GM20000 (cell line): ENCODE measurements around the gene RAB19.
"Not testable (repeated sequence)": the region's sequence is repeated elsewhere in the genome, so short reads cannot be mapped to it uniquely, and the experiment has no call there.

Source experiments
- DNase-seq: peaks from one replicate; pipeline ENCODE4 v3.0.0; 2012; ENCODE audit warnings: low spot score
- CTCF ChIP-seq: IDR thresholded peaks from 2 replicates; pipeline ENCODE4 v1.5.1; 2012; ENCODE audit warnings: mild to moderate bottlenecking, control low read depth; ENCODE audit errors: extremely low read depth, missing control alignments

The RAB19 gene

DNA sequence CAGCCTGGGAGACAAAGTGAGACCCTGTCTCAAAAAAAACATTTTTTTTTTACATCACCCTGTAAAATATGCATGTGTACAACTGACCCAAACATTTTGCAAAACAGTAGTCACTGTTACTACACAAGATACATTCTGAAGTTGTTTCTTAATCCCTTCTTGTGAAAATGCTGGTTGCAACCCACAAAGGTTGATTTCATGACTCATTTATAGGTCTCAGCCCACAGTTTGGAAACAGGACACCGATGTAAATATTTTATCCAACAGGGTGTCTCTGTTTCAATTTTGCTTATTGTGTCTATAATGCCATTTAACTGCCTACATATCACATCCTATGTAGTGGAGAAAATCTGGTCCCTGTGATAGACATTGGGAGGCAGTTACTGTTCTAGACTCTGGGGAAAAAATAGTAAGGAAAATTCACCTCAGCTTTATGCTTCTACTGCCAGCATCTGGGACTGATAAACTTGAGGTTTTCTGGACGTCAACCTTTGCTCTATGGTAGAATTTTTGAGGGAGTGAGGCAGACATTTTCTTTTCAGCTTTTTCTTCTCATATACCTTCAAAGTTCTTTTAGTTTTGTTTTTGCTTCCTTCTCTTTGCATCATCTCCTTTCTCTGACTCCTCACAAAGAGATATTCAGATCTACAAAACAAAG, 1.6 kb upstream of the RAB19 start:
- DNase-seq = no peak
- TF ChIP-seq CTCF = no peak

- no peak for DNase-seq
- no peak for TF ChIP-seq CTCF
Measured at GRCh38 chr7:140404565-140405065, 757 bp downstream of the RAB19 start.

DNA sequence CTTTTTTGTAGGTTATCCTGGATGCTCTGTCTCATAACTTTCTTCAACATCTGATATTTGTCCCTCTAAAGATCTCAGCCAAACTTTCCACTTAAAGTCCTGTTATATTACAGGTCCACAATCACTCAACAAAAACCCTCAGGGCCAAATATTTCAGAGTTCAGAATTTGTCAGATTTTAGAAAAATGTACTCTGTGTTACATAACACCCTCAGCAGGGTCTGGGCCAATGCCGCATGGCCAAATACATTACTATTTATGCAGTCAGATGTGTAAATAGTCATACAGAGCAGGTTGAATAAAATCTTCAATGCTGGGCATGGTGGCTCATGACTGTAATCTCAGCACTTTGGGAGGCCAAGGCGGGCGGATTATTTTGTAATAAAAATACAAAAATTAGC, 11.5 kb downstream of the RAB19 start:
- no peak for DNase-seq
- no peak for TF ChIP-seq CTCF

- DNase-seq = not testable (repeated sequence)
Measured at GRCh38 chr7:140415816-140416215, 12.0 kb downstream of the RAB19 start.

GRCh38 chr7:140416560-140416959, 12.7 kb downstream of the RAB19 start:
- TF ChIP-seq CTCF = no peak
- DNase-seq = no peak

DNA sequence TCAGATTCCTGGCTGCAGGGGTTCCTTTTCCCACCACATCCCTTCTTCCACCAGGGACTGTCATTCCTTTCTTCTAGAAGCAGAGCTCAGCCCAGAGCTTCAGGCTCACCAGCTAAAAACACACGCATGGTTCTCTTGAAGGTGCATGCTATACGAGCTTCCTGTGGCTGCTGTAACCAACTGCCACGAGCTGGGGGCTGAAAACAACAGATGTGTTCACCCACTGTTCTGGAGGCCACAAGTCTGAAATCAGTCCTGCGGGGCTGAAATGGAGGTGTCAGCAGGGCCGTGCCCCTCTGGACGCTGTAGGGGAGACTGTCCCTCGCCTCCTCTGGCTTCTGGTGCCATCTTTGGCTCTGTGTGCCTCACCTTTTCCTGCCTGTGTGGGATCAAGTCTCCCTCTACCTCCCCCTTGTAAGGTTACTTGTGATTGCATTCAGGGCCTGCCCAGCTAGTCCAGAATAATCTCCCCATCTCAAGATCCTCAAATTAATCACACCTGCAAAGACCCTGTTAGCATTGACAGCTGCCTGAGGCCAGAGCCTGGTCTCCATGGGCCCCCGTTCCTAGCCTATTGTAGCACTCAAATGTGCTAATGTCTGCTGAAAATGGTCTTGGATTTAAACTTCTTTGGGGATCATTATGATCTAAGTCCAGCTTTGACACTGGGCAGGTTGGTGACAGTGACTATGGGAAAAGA, 13.7 kb downstream of the RAB19 start:
- DNase-seq = no peak

DNA sequence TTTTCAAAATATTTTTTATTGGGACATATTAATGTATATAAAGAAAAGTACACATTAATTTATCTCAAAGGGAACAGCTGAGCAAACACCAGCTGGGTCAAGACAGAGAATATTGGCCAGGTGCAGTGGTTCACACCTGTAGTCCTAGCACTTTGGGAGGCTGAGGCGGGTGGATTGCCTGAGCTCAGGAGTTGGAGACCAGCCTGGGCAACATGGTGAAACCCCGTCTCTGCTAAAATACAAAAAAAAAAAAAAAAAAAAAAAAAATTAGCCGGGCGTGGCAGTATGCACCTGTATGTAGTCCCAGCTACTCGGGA, 14.3 kb downstream of the RAB19 start:
- DNase-seq = not testable (repeated sequence)

More for the DNA sequence above, 13.7 kb downstream of the RAB19 start:
- TF ChIP-seq CTCF = no peak

GRCh38 chr7:140418653-140419052, 14.8 kb downstream of the RAB19 start:
- no peak for DNase-seq
- no peak for TF ChIP-seq CTCF
